Dermis blood vessel endothelial cell (primary cell): ENCODE results near the gene NKTR. TPM values are rescaled to one million over a fixed set of nuclear protein-coding genes. Genes with fewer than 3 reads are reported as not detected.

Experiments used
- DNase-seq: peaks from one replicate; pipeline ENCODE4 v3.0.0; 2010
- total RNA-seq: library from RNA; depleted of rRNA; stranded (reverse); fragments of >200 nt; gene quantifications from 2 replicates; pipeline ENCODE4 v1.2.3, GENCODE V29; 2014

NKTR gene
- total RNA-seq, 1 donor from 2014 or later: 133 TPM

DNA sequence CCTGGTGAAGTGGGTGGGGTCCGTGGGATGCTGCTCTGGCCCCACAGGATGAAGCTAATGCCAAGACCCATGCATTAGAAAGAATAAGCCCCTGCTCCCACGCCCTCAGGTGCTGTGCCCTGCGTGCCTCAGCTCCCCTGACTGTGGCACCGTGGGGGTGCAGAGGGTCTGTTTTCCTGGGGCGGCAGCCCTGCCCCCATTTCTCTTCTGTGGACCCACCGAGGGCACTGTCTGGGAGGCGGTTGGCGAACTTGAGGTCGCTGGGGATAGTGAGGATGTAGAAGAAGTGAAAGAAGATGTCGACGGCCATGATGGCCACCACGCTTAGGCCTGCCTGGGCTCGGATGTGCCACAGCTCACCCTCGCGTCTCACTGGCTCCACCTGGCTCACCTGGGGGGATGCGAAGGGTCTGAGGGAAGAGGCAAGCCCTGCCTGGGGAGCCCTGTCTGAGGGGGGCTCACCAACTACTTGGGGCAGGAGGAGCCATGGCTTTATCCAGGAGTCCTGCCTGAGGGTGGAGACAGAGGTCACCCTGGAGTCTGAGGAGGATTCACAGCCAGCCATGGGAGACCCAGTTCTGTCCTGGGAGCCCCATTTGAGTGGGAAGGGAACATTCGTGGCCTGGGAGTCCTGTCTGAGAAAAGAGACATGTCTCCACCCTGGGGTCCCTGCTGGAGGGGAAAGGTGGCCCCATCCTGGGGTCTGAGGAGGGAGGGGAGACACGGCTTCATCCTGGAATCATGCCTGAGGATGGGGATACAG lies 97.0 kb downstream of the NKTR start:
- no peak for DNase-seq

Other genes with a start within 250 kb of the NKTR start
- gene LYZL4, start 190.1 kb upstream of the NKTR start, total RNA-seq: not detected in 2 replicates
- 0.23 and 0.85 TPM in 2 replicates for gene VIPR1, start 98.0 kb upstream of the NKTR start, total RNA-seq
- 104 and 114 TPM in 2 replicates for gene SEC22C, start 18.7 kb upstream of the NKTR start, total RNA-seq
- 23.4 and 46.5 TPM in 2 replicates for gene SS18L2, start 9.8 kb upstream of the NKTR start, total RNA-seq
- gene ZBTB47, start 53.0 kb downstream of the NKTR start, total RNA-seq: 13.9 and 19.6 TPM in 2 replicates
- gene KLHL40, start 84.9 kb downstream of the NKTR start, total RNA-seq: 0.17 TPM in 1 of 2 replicates, not detected in the other
- not detected in 2 replicates for gene HHATL, start 102.1 kb downstream of the NKTR start, total RNA-seq
- gene CCDC13, start 172.6 kb downstream of the NKTR start, total RNA-seq: 0.28 and 1.0 TPM in 2 replicates
- gene HIGD1A, start 203.8 kb downstream of the NKTR start, total RNA-seq: 110 and 112 TPM in 2 replicates
- 11.2 and 13.3 TPM in 2 replicates for gene ACKR2, start 208.8 kb downstream of the NKTR start, total RNA-seq